ENCODE data around the gene RNF8. TPM values are rescaled to one million over a fixed set of nuclear protein-coding genes. Genes with fewer than 3 reads are reported as not detected.
"Not testable (repeated sequence)": the region's sequence is repeated elsewhere in the genome, so short reads cannot be mapped to it uniquely, and the experiment has no call there.

The RNF8 gene, protein sequence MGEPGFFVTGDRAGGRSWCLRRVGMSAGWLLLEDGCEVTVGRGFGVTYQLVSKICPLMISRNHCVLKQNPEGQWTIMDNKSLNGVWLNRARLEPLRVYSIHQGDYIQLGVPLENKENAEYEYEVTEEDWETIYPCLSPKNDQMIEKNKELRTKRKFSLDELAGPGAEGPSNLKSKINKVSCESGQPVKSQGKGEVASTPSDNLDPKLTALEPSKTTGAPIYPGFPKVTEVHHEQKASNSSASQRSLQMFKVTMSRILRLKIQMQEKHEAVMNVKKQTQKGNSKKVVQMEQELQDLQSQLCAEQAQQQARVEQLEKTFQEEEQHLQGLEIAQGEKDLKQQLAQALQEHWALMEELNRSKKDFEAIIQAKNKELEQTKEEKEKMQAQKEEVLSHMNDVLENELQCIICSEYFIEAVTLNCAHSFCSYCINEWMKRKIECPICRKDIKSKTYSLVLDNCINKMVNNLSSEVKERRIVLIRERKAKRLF
- 10 to 100 TPM; 19.0 to 53.9 (median 22.9) TPM for total RNA-seq

DNA sequence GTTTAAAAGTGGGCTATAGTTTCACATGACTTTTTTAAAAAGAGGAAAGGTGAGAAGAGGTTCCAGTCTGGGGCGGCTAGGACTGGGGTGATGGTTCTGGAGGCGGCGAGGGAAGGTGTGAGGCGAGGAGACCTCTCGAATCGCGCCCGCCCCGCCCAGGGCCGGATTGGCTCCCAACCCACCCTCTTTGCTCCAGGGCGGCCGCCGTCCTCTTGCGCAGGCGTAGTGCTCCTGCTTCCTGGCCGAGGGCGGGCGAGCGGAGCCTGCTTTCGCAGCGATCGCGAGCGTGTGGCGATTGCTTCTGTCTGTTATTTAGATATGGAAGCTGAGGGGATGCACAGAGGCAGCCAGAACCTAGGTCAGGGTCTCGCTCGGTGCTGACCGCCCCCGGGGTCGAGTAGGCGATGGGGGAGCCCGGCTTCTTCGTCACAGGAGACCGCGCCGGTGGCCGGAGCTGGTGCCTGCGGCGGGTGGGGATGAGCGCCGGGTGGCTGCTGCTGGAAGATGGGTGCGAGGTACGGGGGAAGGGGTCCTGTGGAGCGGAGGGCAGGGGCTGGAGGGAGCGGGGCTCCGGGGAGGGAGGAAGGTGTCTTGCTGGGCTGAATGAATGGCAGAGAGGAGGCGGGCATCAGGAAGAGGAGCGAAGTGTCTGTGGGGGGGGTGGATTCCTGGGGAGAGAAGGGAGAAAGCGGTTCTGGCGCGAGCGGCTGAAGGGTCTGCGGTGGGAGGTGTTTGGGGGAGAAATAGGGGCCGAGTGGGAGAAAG, at the start of gene RNF8:
Gene RNF8, plus strand, starts transcription at position 223 of the 765 bp plus-strand sequence. Its CDS starts 182 bp downstream, at position 405.
- 0 to 1% (median 0%) methylated on average over 1 to 22 of the region's 54 CpGs; no CpG with 5 or more reads in 5 of the 10 experiments for WGBS, 10 experiments
- H3K27ac ChIP-seq: peak within 1 kb of the TSS; percentile 30 to 63
- H3K4me3 ChIP-seq: peak within 1 kb of the TSS; percentile 75 to 99 (median 88)
- peak; percentile 84 to 98 (median 96) for ATAC-seq (replicated peaks in 6 of 8)
- H3K4me1 ChIP-seq (replicated peaks in 1 of 2): peaks cover 6 to 7% of the 10 kb centered on the region in 2 donors
- in situ Hi-C loops (cut with MboI; ENCODE audit: low pct_unique_long_range_greater_than_20kb in 2 of 9, low sequenced_read_pairs in 9 of 9, unreplicated experiment in 9 of 9): loop anchor here in 1 of 9 experiments (25.0 kb wide), 1 partner anchor 333 kb away; the partner anchor contains the start of gene MDGA1

DNA sequence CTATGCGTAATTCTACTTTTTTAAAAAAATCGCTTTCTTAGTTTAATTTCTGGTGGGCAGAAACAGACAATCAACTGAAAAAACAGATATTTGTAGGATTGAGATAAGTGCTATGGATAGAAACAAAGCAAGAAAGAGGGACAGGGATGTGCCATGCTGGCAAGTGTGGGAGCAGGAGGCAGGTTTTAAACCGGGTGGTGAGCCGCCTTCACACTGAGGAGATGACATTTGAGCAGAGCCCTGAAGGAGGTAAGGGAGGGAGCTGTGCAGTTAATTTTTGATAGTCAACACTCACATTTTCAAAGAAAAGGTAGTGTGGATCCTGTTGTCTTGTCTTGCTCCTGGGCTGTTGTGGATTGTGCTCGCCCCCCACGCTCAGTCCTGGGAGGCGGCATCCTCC, 49.0 kb upstream of the RNF8 start:
- 89 to 100% (median 95%) methylated on average over 1 to 7 of the region's 7 CpGs for WGBS, 10 experiments
- no peak overlapping the region for H3K27ac ChIP-seq
- in situ Hi-C loops (cut with MboI; ENCODE audit: low pct_unique_long_range_greater_than_20kb in 2 of 9, low sequenced_read_pairs in 9 of 9, unreplicated experiment in 9 of 9): no loop called here
- no peak for ATAC-seq (replicated peaks in 6 of 8)
- no peak overlapping the region for H3K4me3 ChIP-seq
- peaks cover 9% of the 10 kb centered on the region in 2 donors for H3K4me1 ChIP-seq (replicated peaks in 1 of 2)

DNA sequence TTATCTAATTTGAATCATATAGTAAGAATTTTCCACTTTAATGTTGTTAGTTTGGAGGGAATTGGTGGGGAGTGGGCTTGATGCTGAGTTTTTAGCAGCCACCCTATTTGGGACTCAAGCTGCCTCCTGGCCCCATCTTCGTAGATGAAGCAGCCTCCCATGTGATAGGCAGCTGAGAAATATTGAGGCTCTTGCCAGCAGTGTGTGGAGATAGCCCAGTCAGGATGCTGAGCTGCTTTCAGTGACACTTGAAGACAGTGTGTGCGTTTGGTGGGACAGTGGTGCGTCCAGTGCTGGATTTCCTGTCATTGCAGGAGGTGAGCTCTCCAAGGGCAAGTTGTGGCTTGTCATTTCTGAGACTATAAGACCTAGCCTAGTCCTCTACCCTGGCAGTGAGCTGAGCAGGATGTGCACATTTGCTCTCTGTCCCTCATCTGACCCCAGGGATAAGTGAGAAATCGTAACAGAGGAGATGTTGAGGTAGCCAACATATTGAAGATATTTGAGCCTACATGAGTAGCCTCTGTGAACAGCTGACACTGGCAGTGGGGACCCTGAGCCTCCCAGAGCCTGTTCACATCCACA, 47.9 kb upstream of the RNF8 start:
- H3K4me3 ChIP-seq: no peak overlapping the region
- 78 to 100% (median 100%) methylated on average over 1 to 4 of the region's 4 CpGs; no CpG with 5 or more reads in 3 of the 10 experiments for WGBS, 10 experiments
- in situ Hi-C loops (cut with MboI; ENCODE audit: low pct_unique_long_range_greater_than_20kb in 2 of 9, low sequenced_read_pairs in 9 of 9, unreplicated experiment in 9 of 9): no loop called here
- no peak overlapping the region for H3K27ac ChIP-seq
- ATAC-seq (replicated peaks in 6 of 8): no peak
- peaks cover 9% of the 10 kb centered on the region in 2 donors for H3K4me1 ChIP-seq (replicated peaks in 1 of 2)

DNA sequence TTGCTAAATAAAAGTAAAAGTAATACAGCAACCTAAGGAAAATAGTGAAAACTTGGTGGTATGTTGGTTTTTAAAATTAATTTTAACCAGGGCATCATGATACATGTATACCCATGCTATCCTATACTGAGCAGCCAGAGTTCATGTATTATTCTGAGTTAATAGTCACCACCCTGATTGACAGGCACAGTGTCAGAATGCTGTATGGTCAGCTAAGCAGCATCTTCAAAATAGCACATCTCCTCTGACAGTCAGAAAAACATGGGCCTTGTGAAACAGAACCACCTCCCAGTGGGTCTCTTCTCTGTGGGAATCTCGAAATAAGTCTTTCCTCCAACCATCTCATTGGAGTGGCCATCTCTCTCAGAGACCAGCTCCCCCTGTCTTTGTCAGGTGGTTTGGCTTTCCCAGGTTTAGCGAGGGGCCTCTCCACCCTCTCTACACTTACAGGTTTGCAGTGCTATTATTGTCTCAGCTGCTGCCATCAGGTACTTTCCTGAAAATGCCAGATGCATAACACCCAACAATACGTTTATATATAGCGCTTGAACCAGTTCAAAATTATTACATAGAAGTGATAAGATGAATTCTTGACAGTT, 47.1 kb upstream of the RNF8 start:
- H3K4me1 ChIP-seq (replicated peaks in 1 of 2): peaks cover 9% of the 10 kb centered on the region in 2 donors
- 82 to 100% (median 96%) methylated on average over 2 to 3 of the region's 4 CpGs for WGBS, 10 experiments
- no peak for ATAC-seq (replicated peaks in 6 of 8)
- H3K27ac ChIP-seq: no peak overlapping the region
- H3K4me3 ChIP-seq: no peak overlapping the region
- in situ Hi-C loops (cut with MboI; ENCODE audit: low pct_unique_long_range_greater_than_20kb in 2 of 9, low sequenced_read_pairs in 9 of 9, unreplicated experiment in 9 of 9): no loop called here

DNA sequence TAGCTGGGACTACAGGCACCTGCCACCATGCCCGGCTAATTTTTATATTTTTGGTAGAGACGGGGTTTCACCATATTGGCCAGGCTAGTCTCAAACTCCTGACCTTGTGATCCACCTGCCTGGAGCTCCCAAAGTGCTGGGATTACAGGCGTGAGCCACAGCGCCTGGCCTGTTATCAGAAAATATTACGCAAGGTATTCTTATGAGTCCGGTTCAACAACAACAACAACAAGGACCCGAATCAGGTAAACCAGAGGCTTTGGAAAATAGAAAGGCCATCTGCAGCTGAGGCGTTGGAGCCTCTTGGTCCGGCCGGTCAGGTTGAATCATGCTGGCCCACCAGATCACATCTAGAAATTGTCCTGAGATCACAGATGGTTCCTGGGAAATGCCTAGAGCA, 46.3 kb upstream of the RNF8 start:
- H3K4me1 ChIP-seq (replicated peaks in 1 of 2); H3K4me3 ChIP-seq; ATAC-seq (replicated peaks in 6 of 8); H3K27ac ChIP-seq; in situ Hi-C loops (cut with MboI; ENCODE audit: low pct_unique_long_range_greater_than_20kb in 2 of 9, low sequenced_read_pairs in 9 of 9, unreplicated experiment in 9 of 9): not testable (repeated sequence)
- 67 to 100% (median 91%) methylated on average over 1 to 6 of the region's 10 CpGs; no CpG with 5 or more reads in 2 of the 10 experiments for WGBS, 10 experiments

DNA sequence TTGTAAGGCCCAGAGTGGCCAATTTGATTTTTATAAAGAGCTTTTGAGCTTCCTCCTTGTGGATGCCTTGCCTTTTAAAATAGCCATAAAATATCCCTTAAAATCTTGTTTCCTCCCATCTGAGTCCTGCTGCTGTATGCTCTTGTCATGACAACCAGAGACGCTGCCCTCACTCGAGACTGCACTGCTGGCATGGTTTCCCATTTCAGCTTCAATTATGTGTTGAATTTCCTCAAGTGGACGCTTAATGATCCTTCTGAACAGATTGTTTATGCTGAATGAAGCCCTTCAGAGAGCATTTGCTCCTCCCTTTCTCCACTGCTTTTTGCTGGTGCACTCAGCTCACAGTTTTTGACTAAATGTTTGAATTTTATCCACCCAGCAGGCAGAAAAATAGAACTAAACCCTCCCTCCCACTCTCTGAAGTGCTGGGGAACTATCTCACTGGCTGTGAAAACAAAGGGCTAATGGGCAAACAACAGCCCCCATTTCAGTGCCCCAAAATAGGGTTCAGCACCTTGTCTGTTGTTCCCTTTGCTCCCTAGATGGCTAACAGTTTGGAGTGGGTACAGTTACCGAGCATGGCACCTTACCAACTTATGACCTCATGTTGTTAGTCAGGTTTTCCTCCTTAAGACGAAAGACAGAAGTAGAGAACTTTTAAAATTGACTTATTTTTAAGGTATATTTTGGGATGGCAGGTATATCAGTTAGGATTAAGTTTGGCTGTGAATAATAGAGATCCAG, 45.5 kb upstream of the RNF8 start:
- Histone ChIP-seq H3K4me3 (no peak overlapping the region), H3K27ac (no peak overlapping the region), H3K4me1 (replicated peaks in 1 of 2) (peaks cover 9% of the 10 kb centered on the region in 2 donors)
- 39 to 89% (median 50%) methylated on average over 1 to 5 of the region's 5 CpGs; no CpG with 5 or more reads in 1 of the 10 experiments for WGBS, 10 experiments
- peak in 7 of 8 experiments; percentile 38 to 93 (median 55) for ATAC-seq (replicated peaks in 6 of 8)
- in situ Hi-C loops (cut with MboI; ENCODE audit: low pct_unique_long_range_greater_than_20kb in 2 of 9, low sequenced_read_pairs in 9 of 9, unreplicated experiment in 9 of 9): no loop called here

DNA sequence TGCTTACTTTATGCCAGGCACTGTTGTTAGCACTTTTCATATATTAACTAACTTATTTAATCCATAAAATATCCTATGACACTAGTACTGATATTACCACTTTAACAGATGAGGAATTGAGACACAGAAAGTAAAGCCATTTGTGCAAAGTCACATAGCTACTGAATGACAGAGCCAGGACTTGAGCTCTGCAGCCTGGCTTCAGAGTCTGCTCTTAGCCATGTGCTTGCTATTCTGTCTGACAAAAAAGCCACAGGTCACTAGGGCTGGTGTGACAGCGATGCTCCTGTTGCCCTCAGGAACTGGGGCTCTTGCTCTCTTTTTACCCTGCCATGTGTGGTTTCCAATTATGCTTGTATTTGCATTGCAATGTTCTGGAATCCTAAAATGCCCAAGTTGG, 44.7 kb upstream of the RNF8 start:
- no peak for ATAC-seq (replicated peaks in 6 of 8)
- H3K27ac ChIP-seq: no peak overlapping the region
- in situ Hi-C loops (cut with MboI; ENCODE audit: low pct_unique_long_range_greater_than_20kb in 2 of 9, low sequenced_read_pairs in 9 of 9, unreplicated experiment in 9 of 9): no loop called here
- peaks cover 9% of the 10 kb centered on the region in 2 donors for H3K4me1 ChIP-seq (replicated peaks in 1 of 2)
- WGBS, 10 experiments: 83 to 100% (median 100%) methylated on average over 1 of the region's 1 CpG; no CpG with 5 or more reads in 6 of the 10 experiments
- H3K4me3 ChIP-seq: no peak overlapping the region

DNA sequence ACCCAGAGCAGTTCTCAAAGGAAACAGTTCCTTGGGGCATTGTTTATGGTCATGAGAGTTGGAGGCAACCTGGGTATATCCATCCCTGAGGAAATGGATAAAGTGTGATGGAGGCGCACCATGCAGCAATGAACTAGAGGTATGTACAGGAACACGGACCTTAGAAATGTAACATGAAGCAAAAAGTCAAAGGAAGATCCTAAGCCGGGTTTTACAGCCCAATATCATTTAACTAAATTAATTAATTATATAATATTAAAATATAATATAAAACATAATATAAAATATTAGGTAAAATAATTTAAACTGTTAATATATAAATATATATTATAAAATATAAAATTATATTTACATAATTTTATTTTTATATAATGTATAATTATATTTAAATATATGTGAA, 44.1 kb upstream of the RNF8 start:
- 50 to 100% (median 73%) methylated on average over 2 to 3 of the region's 3 CpGs; no CpG with 5 or more reads in 1 of the 10 experiments for WGBS, 10 experiments
- ATAC-seq (replicated peaks in 6 of 8): no peak
- H3K27ac ChIP-seq: no peak overlapping the region
- H3K4me3 ChIP-seq: no peak overlapping the region
- peaks cover 9% of the 10 kb centered on the region in 2 donors for H3K4me1 ChIP-seq (replicated peaks in 1 of 2)
- in situ Hi-C loops (cut with MboI; ENCODE audit: low pct_unique_long_range_greater_than_20kb in 2 of 9, low sequenced_read_pairs in 9 of 9, unreplicated experiment in 9 of 9): no loop called here

DNA sequence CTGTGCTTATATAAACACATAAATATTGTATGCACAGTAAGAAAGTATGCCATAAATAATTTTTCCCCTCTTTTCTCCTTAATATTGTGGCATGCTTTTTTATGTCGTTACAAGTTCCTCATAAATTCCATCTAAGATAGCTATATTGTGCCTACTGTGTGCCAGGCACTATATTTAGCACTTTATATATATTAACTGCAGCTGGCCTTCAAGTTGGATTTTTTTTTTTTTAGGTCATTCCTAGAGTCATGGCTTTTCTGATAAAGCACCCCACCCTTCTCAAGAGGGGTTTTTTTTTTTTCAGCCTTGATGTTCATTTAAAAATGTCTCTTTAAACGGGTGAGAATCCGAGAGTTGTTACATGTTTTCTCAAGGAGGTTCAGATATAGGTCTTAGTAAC, 42.8 kb upstream of the RNF8 start:
- H3K4me3 ChIP-seq: no peak overlapping the region
- H3K4me1 ChIP-seq (replicated peaks in 1 of 2): peaks cover 9% of the 10 kb centered on the region in 2 donors
- no peak for ATAC-seq (replicated peaks in 6 of 8)
- 86 to 100% (median 95%) methylated on average over 1 to 3 of the region's 3 CpGs for WGBS, 10 experiments
- in situ Hi-C loops (cut with MboI; ENCODE audit: low pct_unique_long_range_greater_than_20kb in 2 of 9, low sequenced_read_pairs in 9 of 9, unreplicated experiment in 9 of 9): no loop called here
- no peak overlapping the region for H3K27ac ChIP-seq

DNA sequence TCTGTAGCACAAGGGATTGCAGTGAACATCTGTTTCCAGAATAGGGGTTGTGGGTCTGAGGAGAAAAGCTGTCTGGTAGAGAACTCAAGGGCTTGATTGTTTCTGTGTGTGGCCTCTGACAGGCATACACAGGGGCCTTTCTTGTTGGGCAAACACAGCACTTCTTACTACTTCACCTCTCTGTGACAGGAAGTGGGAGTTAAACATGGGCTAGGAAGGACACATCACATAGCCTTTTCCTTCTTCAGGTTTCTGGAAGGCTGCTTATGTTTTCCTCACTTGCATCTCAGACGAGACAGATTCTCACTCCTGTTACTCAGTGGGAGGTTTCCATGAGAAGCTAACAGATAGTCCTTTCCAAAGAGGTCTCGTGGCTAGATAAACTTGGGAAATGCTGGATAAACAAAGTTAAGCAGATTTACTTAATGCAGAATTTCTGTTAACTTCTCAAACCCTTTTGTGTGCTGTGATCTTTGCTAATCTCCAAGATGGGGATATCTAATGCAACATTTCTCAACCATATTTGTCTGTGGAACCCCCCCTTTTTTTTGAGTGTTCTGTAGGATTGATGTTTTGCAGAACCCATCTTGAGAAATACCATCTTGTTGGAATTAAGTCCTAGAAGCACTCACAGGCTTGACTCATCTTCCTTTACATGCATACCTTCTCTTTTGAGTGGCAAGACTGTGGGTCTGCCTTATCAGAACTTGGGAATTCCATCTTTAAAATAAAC, 41.9 kb upstream of the RNF8 start:
- in situ Hi-C loops (cut with MboI; ENCODE audit: low pct_unique_long_range_greater_than_20kb in 2 of 9, low sequenced_read_pairs in 9 of 9, unreplicated experiment in 9 of 9): no loop called here
- Histone ChIP-seq H3K27ac (no peak overlapping the region), H3K4me3 (no peak overlapping the region), H3K4me1 (replicated peaks in 1 of 2) (peaks cover 9% of the 10 kb centered on the region in 2 donors)
- WGBS, 10 experiments: 58 to 100% (median 100%) methylated on average over 1 to 2 of the region's 2 CpGs; no CpG with 5 or more reads in 2 of the 10 experiments
- no peak for ATAC-seq (replicated peaks in 6 of 8)

DNA sequence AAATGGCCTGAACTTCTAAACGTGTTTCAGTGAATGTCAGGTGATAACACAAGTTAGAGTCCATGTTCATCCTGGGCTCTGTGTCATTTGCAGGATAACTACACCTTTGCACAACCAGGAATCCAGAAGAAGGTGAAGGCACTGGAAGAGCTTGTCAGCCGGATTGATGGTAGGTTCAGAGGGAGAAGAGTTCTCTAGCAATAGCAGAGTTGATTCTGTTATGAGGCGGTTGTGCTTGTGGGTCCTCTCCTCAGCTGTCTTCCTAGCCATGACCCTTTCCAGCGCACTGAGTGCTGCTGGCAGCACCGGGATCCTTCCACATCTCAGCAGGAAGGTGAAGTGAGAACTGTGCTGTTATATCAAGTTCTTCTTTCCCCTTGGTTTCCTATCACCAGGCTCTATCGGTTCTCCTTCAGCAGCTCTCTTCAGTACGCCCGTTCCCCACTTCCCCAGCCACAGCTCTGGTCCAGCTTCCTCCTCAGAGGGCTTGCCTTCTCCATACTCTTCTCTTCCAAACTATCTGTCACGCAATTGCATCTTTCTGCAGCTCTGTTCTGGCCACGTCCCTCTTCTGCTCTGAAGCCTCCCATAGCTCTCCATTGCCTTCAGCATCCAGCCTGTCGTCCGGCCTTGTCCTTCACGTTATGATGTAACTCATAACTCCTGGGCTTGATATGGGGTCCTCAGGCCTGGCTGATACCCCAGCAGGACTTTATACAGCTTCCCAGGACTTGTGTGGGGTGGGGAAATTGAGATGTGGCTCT, 39.9 kb upstream of the RNF8 start:
- ATAC-seq (replicated peaks in 6 of 8): no peak
- Histone ChIP-seq H3K4me1 (replicated peaks in 1 of 2) (no peaks in the 10 kb centered on the region), H3K4me3 (no peak overlapping the region), H3K27ac (no peak overlapping the region)
- in situ Hi-C loops (cut with MboI; ENCODE audit: low pct_unique_long_range_greater_than_20kb in 2 of 9, low sequenced_read_pairs in 9 of 9, unreplicated experiment in 9 of 9): no loop called here
- 90 to 100% (median 96%) methylated on average over 1 to 10 of the region's 13 CpGs; no CpG with 5 or more reads in 2 of the 10 experiments for WGBS, 10 experiments
